Ishikawa (cell line): ENCODE measurements around the gene OLFML2A.

Source experiments
- CEBPB ChIP-seq: IDR thresholded peaks from 2 replicates; pipeline ENCODE4 v1.6.1; 2012
- CREB1 ChIP-seq: IDR thresholded peaks from 2 replicates; pipeline ENCODE4 v1.6.1; 2012; ENCODE audit warnings: low read depth
- EGR1 ChIP-seq: IDR thresholded peaks from 2 replicates; pipeline ENCODE4 v1.6.1; 2012
- EP300 ChIP-seq: IDR thresholded peaks from 2 replicates; pipeline ENCODE4 v1.6.1; 2012; ENCODE audit warnings: borderline replicate concordance
- FOXM1 ChIP-seq: IDR thresholded peaks from 2 replicates; pipeline ENCODE4 v1.6.1; 2012; ENCODE audit warnings: low read depth, borderline replicate concordance
- NFIC ChIP-seq: IDR thresholded peaks from 2 replicates; pipeline ENCODE4 v1.6.1; 2012
- RAD21 ChIP-seq: IDR thresholded peaks from 2 replicates; pipeline ENCODE4 v1.6.1; 2012; ENCODE audit warnings: low read depth
- REST ChIP-seq: IDR thresholded peaks from 2 replicates; pipeline ENCODE4 v1.6.1; 2012; ENCODE audit warnings: low read depth, mild to moderate bottlenecking
- TAF1 ChIP-seq: IDR thresholded peaks from 2 replicates; pipeline ENCODE4 v1.6.1; 2012; ENCODE audit warnings: low read depth, mild to moderate bottlenecking
- TCF12 ChIP-seq: IDR thresholded peaks from 2 replicates; pipeline ENCODE4 v1.6.1; 2012; ENCODE audit warnings: low read depth
- YY1 ChIP-seq: IDR thresholded peaks from 2 replicates; pipeline ENCODE4 v1.6.1; 2012; ENCODE audit warnings: low read depth
- ZBTB7A ChIP-seq: IDR thresholded peaks from 2 replicates; pipeline ENCODE4 v1.6.1; 2012; ENCODE audit warnings: low read depth
- TF ChIP-seq, protein P1 (sequence below): IDR thresholded peaks from 2 replicates; pipeline ENCODE4 v1.6.1; 2012

DNA sequence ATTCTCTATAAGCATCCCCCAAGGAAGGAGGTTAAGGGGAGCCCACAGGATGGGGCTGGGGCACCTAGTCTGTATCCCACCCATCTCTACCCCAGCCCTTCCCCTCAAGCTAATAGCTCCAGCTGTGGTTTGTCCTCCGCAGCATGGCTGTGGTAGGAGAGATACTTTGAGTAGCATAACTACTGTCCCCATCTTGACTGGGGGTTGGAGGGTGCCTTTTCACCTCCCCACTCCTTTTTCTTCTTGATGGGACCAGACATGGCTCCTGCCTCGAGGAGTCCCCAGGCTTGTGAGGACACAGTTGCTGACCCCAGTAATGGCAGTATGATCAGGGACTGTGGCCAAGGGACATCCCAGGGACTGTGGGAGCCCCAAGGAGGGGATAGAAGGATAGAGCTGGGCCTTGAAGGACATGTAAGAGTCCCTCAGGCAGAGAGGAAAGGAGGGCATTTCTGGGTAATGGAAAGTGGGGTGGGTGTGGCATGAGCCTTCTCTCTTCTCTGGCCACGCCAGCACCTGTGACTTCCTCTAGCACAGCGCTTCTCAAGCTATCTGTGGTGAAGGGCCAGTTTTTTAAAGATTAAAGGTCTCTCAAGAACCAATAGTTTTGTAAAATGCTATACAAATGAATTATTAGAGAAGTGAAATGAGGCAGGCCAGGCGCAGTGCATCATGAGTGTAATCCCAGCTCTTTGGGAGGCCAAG, 14.0 kb downstream of the OLFML2A start:
- TF ChIP-seq FOXM1 (no peak), TAF1 (no peak), YY1 (no peak), REST (no peak), EP300 (no peak), EGR1 (no peak), RAD21 (no peak), NFIC (no peak), ZBTB7A (no peak), CEBPB (no peak), CREB1 (no peak), TCF12 (no peak)
- TF ChIP-seq, protein P1, sequence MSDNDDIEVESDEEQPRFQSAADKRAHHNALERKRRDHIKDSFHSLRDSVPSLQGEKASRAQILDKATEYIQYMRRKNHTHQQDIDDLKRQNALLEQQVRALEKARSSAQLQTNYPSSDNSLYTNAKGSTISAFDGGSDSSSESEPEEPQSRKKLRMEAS: no peak
